ENCODE data around the gene TMEM270. TPM values are rescaled to one million over a fixed set of nuclear protein-coding genes. Genes with fewer than 3 reads are reported as not detected.

Gene TMEM270
- polyA plus RNA-seq, 1 experiment = not detected

GRCh38 chr7:73887762-73888161 is 26.8 kb downstream of the TMEM270 start:
- POLR2A ChIA-PET = no interaction called here
- no peak for DNase-seq (ENCODE audit: low read depth)
- TF ChIP-seq CTCF (IDR thresholded peaks at IDR 0.05; ENCODE audit: insufficient read depth, low read depth, low read length) = no peak
- no peaks in the 10 kb centered on the region for H3K36me3 ChIP-seq (ENCODE audit: control insufficient read depth, insufficient read depth, low read length)
- no peaks in the 10 kb centered on the region for H3K27me3 ChIP-seq (ENCODE audit: control insufficient read depth, insufficient read depth, low read length)
- no peak overlapping the region for H3K4me3 ChIP-seq (ENCODE audit: low read depth, low read length)
- CTCF ChIA-PET = interaction anchor here (1.3 kb wide), 1 partner anchor 13 kb away, joined by 3 read pairs; no protein-coding TSS in a partner anchor

GRCh38 chr7:73888959-73889358 is 28.0 kb downstream of the TMEM270 start:
- TF ChIP-seq CTCF (IDR thresholded peaks at IDR 0.05; ENCODE audit: insufficient read depth, low read depth, low read length) = no peak

GRCh38 chr7:73890555-73891147 is 29.7 kb downstream of the TMEM270 start:
- CTCF ChIA-PET = interaction anchor here (1.3 to 2.5 kb wide), 3 partner anchors 11 to 136 kb away, joined by 3 to 6 read pairs (median 4); no protein-coding TSS in a partner anchor
- no peaks in the 10 kb centered on the region for H3K36me3 ChIP-seq (ENCODE audit: control insufficient read depth, insufficient read depth, low read length)
- no peak for DNase-seq (ENCODE audit: low read depth)
- POLR2A ChIA-PET = interaction anchor here (0.6 kb wide), 1 partner anchor 372 kb away, joined by 3 read pairs; no protein-coding TSS in a partner anchor
- H3K27me3 ChIP-seq (ENCODE audit: control insufficient read depth, insufficient read depth, low read length) = no peaks in the 10 kb centered on the region
- no peak for TF ChIP-seq CTCF (IDR thresholded peaks at IDR 0.05; ENCODE audit: insufficient read depth, low read depth, low read length)
- no peak overlapping the region for H3K4me3 ChIP-seq (ENCODE audit: low read depth, low read length)

More at GRCh38 chr7:73888959-73889358, 28.0 kb downstream of the TMEM270 start:
- POLR2A ChIA-PET = no interaction called here
- DNase-seq (ENCODE audit: low read depth) = no peak
- H3K4me3 ChIP-seq (ENCODE audit: low read depth, low read length) = no peak overlapping the region
- no peaks in the 10 kb centered on the region for H3K27me3 ChIP-seq (ENCODE audit: control insufficient read depth, insufficient read depth, low read length)
- H3K36me3 ChIP-seq (ENCODE audit: control insufficient read depth, insufficient read depth, low read length) = no peaks in the 10 kb centered on the region
- CTCF ChIA-PET = interaction anchor here (1.3 to 2.5 kb wide), 2 partner anchors 12 to 138 kb away, joined by 3 to 6 read pairs; no protein-coding TSS in a partner anchor

- DNase-seq (ENCODE audit: low read depth) = no peak
- POLR2A ChIA-PET = interaction anchor here (0.6 to 0.9 kb wide), 2 partner anchors 10 to 373 kb away, joined by 3 read pairs; no protein-coding TSS in a partner anchor
- CTCF ChIA-PET = interaction anchor here (0.9 to 1.5 kb wide), 3 partner anchors 12 to 135 kb away, joined by 3 to 4 read pairs (median 3); no protein-coding TSS in a partner anchor
- Histone ChIP-seq H3K27me3 (ENCODE audit: control insufficient read depth, insufficient read depth, low read length) (no peaks in the 10 kb centered on the region), H3K4me3 (ENCODE audit: low read depth, low read length) (no peak overlapping the region), H3K36me3 (ENCODE audit: control insufficient read depth, insufficient read depth, low read length) (no peaks in the 10 kb centered on the region)
- peak; percentile 29; the same call in 1 of the 2 replicates for TF ChIP-seq CTCF (IDR thresholded peaks at IDR 0.05; ENCODE audit: insufficient read depth, low read depth, low read length)
Measured at GRCh38 chr7:73891178-73891885, 30.4 kb downstream of the TMEM270 start.

Data from BJ (cell line).